Stimulated activated CD4-positive, alpha-beta T cell treated with anti-CD3 and anti-CD28 coated beads, Interleukin-2, amount 100 ng/mL, for 48 hours (primary cell): Measurements from ENCODE around the gene DISC1.
"Not testable (repeated sequence)": the region's sequence is repeated elsewhere in the genome, so short reads cannot be mapped to it uniquely, and the experiment has no call there.

Source experiments
- DNase-seq, 2 donors: peaks; one replicate each; pipeline ENCODE4 v3.0.0-alpha.2; 2020

DISC1 gene

DNA sequence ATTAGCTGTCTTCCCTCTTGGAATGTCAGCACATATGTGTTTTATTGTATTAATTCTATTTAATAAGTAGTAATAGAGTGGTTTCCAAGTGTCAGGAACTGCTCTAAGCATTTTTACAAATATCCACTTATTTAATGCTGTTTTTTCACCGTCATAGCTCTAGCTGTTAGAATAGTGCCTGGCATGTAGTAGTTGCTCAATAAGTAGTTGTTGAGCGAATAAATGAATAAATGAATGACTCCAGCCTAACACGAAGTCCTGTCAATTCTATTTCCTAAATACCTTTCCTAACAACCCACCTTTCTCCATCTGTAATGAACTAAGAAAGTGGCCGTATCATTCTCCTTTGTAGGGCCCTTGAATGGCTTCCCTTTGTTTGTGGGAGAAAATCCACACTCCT is 312.5 kb downstream of the DISC1 start:
- DNase-seq: no peak

GRCh38 chr1:231940116-231940515 is 313.5 kb downstream of the DISC1 start:
- DNase-seq: no peak

DNA sequence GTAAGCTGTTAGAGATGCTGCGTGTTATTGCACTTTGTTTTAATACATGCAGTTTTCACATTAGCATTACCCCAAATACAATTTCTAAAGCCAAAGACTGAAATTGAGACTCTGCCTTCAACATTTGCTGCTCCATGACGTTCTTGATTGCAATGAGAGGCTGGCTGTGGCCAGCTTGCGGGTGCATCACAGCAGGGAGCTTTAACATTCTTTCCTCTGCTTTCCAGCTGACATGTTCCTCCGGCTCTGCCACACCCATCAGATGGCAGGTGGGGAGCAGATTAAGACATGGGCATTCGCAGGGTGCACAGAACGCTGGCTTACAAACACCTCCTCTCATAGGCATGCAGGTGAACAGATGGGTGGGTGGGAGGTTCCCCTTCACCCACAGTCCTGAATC is 314.1 kb downstream of the DISC1 start:
- no peak for DNase-seq

- DNase-seq: no peak
Measured at GRCh38 chr1:231943084-231943483, 316.5 kb downstream of the DISC1 start.

DNA sequence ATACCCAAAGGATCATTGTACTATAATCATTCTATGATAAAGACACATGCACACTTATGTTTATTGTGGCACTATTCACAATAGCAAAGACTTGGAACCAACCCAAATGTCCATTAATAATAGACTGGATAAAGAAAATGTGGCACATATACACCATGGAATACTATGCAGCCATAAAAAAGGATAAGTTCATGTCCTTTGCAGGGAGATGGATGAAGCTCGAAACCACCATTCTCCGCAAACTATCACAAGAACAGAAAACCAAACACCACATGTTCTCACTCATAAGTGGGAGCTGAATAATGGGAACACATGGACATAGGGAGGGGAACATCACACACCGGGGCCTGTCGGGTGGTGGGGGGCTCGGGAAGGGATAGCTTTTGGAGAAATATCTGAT is 321.5 kb downstream of the DISC1 start:
- not testable (repeated sequence) for DNase-seq

- DNase-seq: no peak
Measured at GRCh38 chr1:231949277-231950091, 322.9 kb downstream of the DISC1 start.

- no peak for DNase-seq
Measured at GRCh38 chr1:231950331-231951128, 323.9 kb downstream of the DISC1 start.

GRCh38 chr1:231951374-231951773 is 324.8 kb downstream of the DISC1 start:
- DNase-seq: no peak

GRCh38 chr1:231952154-231952553 is 325.6 kb downstream of the DISC1 start:
- DNase-seq: no peak

- no peak for DNase-seq
Measured at GRCh38 chr1:231953660-231954059, 327.1 kb downstream of the DISC1 start.

- no peak for DNase-seq
Measured at GRCh38 chr1:231954751-231955150, 328.2 kb downstream of the DISC1 start.

DNA sequence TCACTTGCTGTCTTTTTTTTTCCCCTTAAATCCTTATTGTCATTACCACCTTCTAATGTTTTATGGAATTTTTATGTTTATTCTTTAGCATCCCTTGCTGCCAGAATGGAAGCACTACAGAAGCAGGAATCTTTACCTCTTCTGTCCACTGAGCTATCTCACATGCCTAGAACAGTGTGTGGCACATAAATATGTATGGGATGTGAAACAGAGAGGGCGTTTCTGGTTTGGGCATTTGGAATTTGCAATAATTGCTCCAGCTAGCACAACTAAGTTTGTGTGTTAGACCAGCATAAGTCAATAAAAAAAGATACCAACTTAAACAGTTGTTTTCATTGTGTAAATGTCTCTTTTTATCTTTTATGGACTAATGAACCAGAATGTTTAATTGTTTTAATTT is 330.8 kb downstream of the DISC1 start:
- DNase-seq: no peak

DNA sequence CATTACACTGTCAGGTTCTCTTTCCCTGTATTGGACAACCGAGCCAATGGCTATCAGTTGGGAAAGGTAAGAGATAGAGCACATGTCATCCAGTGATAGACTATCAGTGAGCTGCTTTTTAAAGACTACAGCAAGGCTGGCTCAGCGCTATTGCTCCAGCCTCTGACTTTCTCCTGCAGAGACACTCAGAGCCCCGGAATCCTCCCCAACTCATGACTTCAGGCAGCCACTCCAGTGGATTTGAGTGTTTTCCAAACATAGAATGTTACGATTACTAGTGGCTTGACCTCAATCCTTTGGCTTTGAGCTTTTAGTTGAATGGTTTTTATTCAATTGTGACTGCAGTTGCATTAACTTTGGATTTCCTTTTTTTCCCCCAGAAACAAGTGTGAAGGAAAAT is 331.9 kb downstream of the DISC1 start:
- no peak for DNase-seq

- DNase-seq: no peak
Measured at GRCh38 chr1:231959225-231959884, 332.8 kb downstream of the DISC1 start.

DNA sequence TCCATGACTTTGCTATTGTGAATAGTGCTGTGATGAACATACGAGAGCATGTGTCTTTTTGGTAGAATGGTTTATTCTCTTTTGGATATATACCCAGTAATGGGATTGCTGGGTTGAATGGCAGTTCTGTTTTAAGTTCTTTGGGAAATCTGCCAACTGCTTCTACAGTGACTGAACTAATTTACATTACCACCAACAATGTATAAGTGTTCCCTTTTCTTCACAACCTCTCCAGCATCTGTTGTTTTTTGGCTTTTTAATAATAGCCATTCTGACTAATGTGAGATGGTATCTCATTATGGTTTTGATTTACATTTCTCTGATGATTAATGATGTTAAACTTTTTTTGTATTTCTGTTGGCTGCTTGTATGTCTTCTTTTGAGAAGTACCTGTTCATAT is 335.2 kb downstream of the DISC1 start:
- DNase-seq: not testable (repeated sequence)

GRCh38 chr1:231962636-231963035 is 336.0 kb downstream of the DISC1 start:
- no peak for DNase-seq

DNA sequence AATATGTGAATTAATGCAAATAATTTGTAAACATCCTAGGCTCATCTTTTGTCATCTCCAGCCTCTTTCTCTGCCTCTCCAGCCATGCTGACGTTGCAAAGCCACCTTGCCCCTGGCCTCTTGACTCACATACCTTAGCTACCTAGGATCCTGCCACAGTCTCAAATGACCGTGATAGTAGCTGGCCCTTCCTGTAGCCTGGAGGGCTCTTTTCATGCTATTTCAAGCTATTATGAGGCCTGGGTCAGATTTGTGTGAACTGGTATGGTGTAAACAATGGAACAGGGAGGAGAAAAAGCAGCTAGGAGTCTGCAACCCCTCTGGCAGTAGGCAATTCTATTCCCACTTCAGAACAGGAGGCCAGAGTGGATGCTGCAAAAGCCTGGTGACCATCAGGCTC is 337.7 kb downstream of the DISC1 start:
- no peak for DNase-seq

DNA sequence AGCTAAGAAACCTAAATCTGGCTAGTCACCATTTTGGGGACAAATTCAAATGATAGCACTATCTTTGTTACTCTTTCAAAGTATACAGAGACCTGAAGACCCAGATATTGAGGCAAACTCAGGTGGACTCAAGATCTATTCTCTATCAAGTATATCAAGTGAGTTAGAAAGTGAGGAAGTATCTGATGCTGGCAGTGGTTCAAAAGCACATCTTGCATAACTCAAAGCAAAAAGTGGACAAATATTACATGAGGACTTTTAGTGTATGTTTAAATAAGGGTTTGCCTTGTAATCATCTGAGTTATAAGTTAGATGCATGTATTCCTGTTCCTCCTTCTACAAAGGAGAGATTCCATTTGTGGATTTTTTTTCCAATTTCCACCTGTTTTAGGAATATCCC is 338.4 kb downstream of the DISC1 start:
- DNase-seq: no peak

DNA sequence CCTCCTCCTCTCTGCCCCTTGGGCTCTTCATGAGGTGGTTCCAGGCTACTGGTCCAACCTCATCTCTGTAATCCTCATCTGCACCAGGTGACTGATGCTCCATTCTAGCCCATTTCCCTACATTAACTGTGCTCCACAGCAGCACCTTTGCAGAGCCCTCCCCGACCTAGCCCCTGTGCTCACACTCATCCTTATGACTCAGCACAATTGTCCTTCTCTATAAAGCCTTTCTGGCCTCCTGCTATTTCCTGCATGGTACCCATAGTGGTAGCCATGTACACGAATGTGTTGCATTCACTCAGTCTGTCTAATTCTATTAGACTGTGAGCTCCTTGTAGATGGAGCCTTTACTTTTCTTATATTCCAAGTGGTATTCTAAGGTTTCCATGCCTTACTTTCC is 339.0 kb downstream of the DISC1 start:
- DNase-seq: no peak

DNA sequence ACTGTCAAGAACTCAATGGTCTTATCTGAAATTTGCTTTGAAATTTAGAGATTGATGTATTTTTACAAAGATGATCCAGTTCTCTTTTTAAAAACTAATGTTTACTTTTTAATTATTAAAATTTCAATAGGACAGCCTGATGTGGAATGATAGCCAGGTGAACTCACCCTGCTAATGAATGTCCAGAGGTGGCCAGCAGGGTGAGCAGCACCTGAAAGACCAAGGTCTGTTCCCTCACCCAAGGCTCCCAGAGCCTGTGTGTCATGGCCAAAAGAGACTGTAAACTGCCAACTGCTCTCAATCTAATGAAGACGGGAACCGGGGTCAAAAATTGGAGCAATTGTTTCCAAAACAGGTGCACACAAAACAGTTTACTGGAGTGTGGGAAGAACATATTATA is 340.4 kb downstream of the DISC1 start:
- DNase-seq: no peak

GRCh38 chr1:231969076-231969475 is 342.5 kb downstream of the DISC1 start:
- no peak for DNase-seq

DNA sequence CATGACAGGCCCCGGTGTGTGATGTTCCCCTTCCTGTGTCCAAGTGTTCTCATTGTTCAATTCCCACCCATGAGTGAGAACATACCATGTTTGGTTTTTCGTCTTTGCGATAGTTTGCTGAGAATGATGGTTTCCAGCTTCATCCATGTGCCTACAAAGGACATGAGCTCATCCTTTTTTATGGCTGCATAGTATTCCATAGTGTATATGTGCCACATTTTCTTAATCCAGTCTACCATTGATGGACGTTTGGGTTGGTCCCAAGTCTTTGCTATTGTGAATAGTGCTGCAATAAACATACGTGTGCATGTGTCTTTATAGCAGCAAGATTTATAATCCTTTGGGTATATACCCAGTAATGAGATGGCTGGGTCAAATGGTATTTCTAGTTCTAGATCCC is 343.2 kb downstream of the DISC1 start:
- DNase-seq: not testable (repeated sequence)

DNA sequence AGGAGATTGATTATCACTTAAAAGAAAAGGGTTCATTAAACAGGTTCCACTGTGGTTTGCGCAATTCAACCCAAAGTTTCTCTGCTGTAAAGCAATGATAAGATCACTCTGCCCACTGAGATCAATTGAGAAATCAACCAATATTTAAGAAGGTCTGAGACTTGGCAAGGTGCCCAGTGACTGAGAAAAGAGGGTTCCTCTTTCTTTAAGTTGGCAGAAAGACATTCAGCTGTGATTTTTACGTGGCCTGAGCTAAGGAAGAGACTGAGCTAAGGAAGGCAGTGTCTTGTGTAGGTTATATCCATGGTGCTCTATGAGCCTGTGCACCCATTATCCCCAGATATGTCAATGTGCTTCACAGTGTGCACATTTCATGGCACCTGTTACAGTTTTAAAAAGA is 344.1 kb downstream of the DISC1 start:
- no peak for DNase-seq
